Sigmoid colon (tissue), 7 donors: ENCODE results near the gene PCDH20. TPM values are rescaled to one million over a fixed set of nuclear protein-coding genes. Genes with fewer than 3 reads are reported as not detected.

ENCODE experiments used
- DNase-seq: peaks from one replicate; pipeline ENCODE4 v3.0.0-alpha.2; 2019
- H3K27ac ChIP-seq, 4 donors: fragments of 200-600 bp; sonication (generic); one replicate each; pipeline ENCODE4 v1.5.1; 2016 to 2019; ENCODE audit warnings: mild to moderate bottlenecking in 1 of 4
- H3K27me3 ChIP-seq, 3 donors: fragments of 200-600 bp; sonication (generic); one replicate each; pipeline ENCODE4 v1.5.1; 2019; ENCODE audit warnings: mild to moderate bottlenecking in 1 of 3
- H3K36me3 ChIP-seq, 4 donors: fragments of 200-600 bp; sonication (generic); one replicate each; pipeline ENCODE4 v1.5.1; 2016 to 2019
- H3K4me1 ChIP-seq, 4 donors: fragments of 200-600 bp; sonication (generic); one replicate each; pipeline ENCODE4 v1.5.1; 2017 to 2019
- H3K4me3 ChIP-seq, 4 donors: fragments of 200-600 bp; sonication (generic); one replicate each; pipeline ENCODE4 v1.5.1; 2017 to 2019; ENCODE audit warnings: mild to moderate bottlenecking in 2 of 4, moderate library complexity in 1 of 4
- H3K9me3 ChIP-seq, 4 donors: fragments of 200-600 bp in 3 of 4; sonication (generic) in 3 of 4; one replicate each; pipeline versions ENCODE4 v1.5.1 to v1.6.1; 2013 to 2019
- CTCF ChIP-seq, 4 experiments: fragments of 450-650 bp in 3 of 4; fragments of 200-600 bp in 1 of 4; IDR thresholded peaks; one replicate each; pipeline ENCODE4 v1.5.1; 2016 to 2019; ENCODE audit warnings: antibody characterized with exemption in 4 of 4, mild to moderate bottlenecking in 3 of 4, moderate library complexity in 2 of 4
- EP300 ChIP-seq, 4 donors: sonication (generic); formaldehyde crosslinking; IDR thresholded peaks; one replicate each; pipeline ENCODE4 v1.6.1; 2017; ENCODE audit warnings: antibody characterized with exemption in 4 of 4
- POLR2A ChIP-seq, 2 donors: fragments of 450-650 bp; IDR thresholded peaks; one replicate each; pipeline ENCODE4 v1.6.1; 2016; ENCODE audit warnings: antibody characterized with exemption in 2 of 2, mild to moderate bottlenecking in 2 of 2, moderate library complexity in 2 of 2
- POLR2AphosphoS5 ChIP-seq, 4 donors: sonication (generic); formaldehyde crosslinking; IDR thresholded peaks; one replicate each; pipeline ENCODE4 v1.6.1; 2017; ENCODE audit warnings: antibody characterized with exemption in 4 of 4
- whole genome bisulfite sequencing, 2 donors: extraction: QIAGEN DNeasy Blood & Tissue Kit; methylation state at CpG; one replicate each; pipeline ENCODE4 v1.1.7; 2013; 5-methylcytosine and 5-hydroxymethylcytosine counted together
- intact Hi-C: fragments of 100-400 bp; cut with DNase I; formaldehyde crosslinking; loops from one replicate; pipeline ENCODE4 v1.15.1; 2023
- polyA plus RNA-seq, 3 donors: library from polyadenylated mRNA; stranded (reverse); fragments of 200-250 nt; gene quantifications; one replicate each; pipeline ENCODE4 v1.2.3, GENCODE V29; 2013
- total RNA-seq, 4 donors: library from RNA; depleted of rRNA; stranded (reverse); fragments of >200 nt; gene quantifications; one replicate each; pipeline ENCODE4 v1.1.0, GENCODE V29; 2016
- donor health status: healthy with polysubstance abuse.
- donor health status: Bipolar disorder and iron deficiency.
- donor health status: healthy.

Gene PCDH20
- total and polyA plus RNA-seq, 7 donors: 1.1 to 6.1 (median 2.1) TPM

- H3K27me3 ChIP-seq: no peaks in the 10 kb centered on the region
- intact Hi-C loops: no loop called here
- H3K9me3 ChIP-seq: no peaks in the 10 kb centered on the region
- 79 to 88% methylated on average over 1 of the region's 1 CpG for WGBS, 2 donors
- no peaks in the 10 kb centered on the region for H3K4me1 ChIP-seq
- no peaks in the 10 kb centered on the region for H3K36me3 ChIP-seq
- no peak overlapping the region for H3K27ac ChIP-seq
- TF ChIP-seq POLR2A (IDR thresholded peaks at IDR 0.05) (no peak), POLR2AphosphoS5 (IDR thresholded peaks at IDR 0.05) (no peak), EP300 (IDR thresholded peaks at IDR 0.05) (no peak), CTCF (IDR thresholded peaks at IDR 0.05) (no peak)
- DNase-seq: no peak
- no peak overlapping the region for H3K4me3 ChIP-seq
Measured at GRCh38 chr13:61423915-61424314, 8.3 kb upstream of the PCDH20 start.

- intact Hi-C loops: loop anchor here (10.0 kb wide), 1 partner anchor 762 kb away; no protein-coding TSS in a partner anchor
- DNase-seq: no peak
- WGBS, 2 donors: 60 to 62% methylated on average over 5 of the region's 5 CpGs
- Histone ChIP-seq H3K4me1 (peaks cover 0 to 23% (median 10%) of the 10 kb centered on the region in 4 donors), H3K9me3 (no peaks in the 10 kb centered on the region), H3K36me3 (no peaks in the 10 kb centered on the region), H3K27ac (no peak overlapping the region), H3K27me3 (peaks cover 0 to 20% (median 6%) of the 10 kb centered on the region in 3 donors), H3K4me3 (no peak overlapping the region)
- no peak for TF ChIP-seq POLR2AphosphoS5 (IDR thresholded peaks at IDR 0.05)
Measured at GRCh38 chr13:61417086-61417570, 1.5 kb upstream of the PCDH20 start.

GRCh38 chr13:61415058-61415721, 459 bp downstream of the PCDH20 start:
- 1 to 2% methylated on average over 30 of the region's 30 CpGs for WGBS, 2 donors
- Histone ChIP-seq H3K4me1 (peaks cover 0 to 23% (median 10%) of the 10 kb centered on the region in 4 donors), H3K27me3 (peaks cover 0 to 20% (median 6%) of the 10 kb centered on the region in 3 donors), H3K36me3 (no peaks in the 10 kb centered on the region), H3K27ac (peak overlapping the region in 2 of 4 donors; percentile 12 to 38), H3K4me3 (peak overlapping the region; percentile 25 to 48 (median 40)), H3K9me3 (no peaks in the 10 kb centered on the region)
- intact Hi-C loops: loop anchor here (10.0 kb wide), 1 partner anchor 760 kb away; no protein-coding TSS in a partner anchor
- no peak for TF ChIP-seq CTCF (IDR thresholded peaks at IDR 0.05)
- no peak for TF ChIP-seq POLR2A (IDR thresholded peaks at IDR 0.05)
- TF ChIP-seq POLR2AphosphoS5 (IDR thresholded peaks at IDR 0.05): peak in 1 of 4 donors; percentile 54
- TF ChIP-seq EP300 (IDR thresholded peaks at IDR 0.05): no peak
- DNase-seq: peak; percentile 61

- no peaks in the 10 kb centered on the region for H3K9me3 ChIP-seq
Measured at GRCh38 chr13:61414686-61415057, 977 bp downstream of the PCDH20 start.

More at GRCh38 chr13:61414686-61415057, 977 bp downstream of the PCDH20 start:
- 1 to 2% methylated on average over 16 of the region's 16 CpGs for WGBS, 2 donors
- Histone ChIP-seq H3K36me3 (no peaks in the 10 kb centered on the region), H3K27ac (no peak overlapping the region), H3K4me1 (peaks cover 0 to 23% (median 10%) of the 10 kb centered on the region in 4 donors), H3K4me3 (peak overlapping the region; percentile 25 to 48 (median 40)), H3K27me3 (peaks cover 0 to 20% (median 6%) of the 10 kb centered on the region in 3 donors)
- intact Hi-C loops: loop anchor here (10.0 kb wide), 1 partner anchor 760 kb away; no protein-coding TSS in a partner anchor
- no peak for DNase-seq
- no peak for TF ChIP-seq POLR2A (IDR thresholded peaks at IDR 0.05)
- TF ChIP-seq CTCF (IDR thresholded peaks at IDR 0.05): no peak
- no peak for TF ChIP-seq POLR2AphosphoS5 (IDR thresholded peaks at IDR 0.05)
- no peak for TF ChIP-seq EP300 (IDR thresholded peaks at IDR 0.05)
